ENCODE results near the gene C16orf96. TPM values are rescaled to one million over a fixed set of nuclear protein-coding genes. Genes with fewer than 3 reads are reported as not detected.

The C16orf96 gene
- total and polyA plus RNA-seq, 2 experiments from 2014 or later, result 0.37 to 2.2 TPM

GRCh38 chr16:4523686-4524085, 32.5 kb upstream of the C16orf96 start:
- Mint-ChIP-seq H3K9me3 (no peaks in the 10 kb centered on the region), H3K4me1 (peaks cover 49% of the 10 kb centered on the region), H3K27ac (no peak overlapping the region), H3K4me3 (no peak overlapping the region; the same call in 2 of the 3 replicates), H3K27me3 (ENCODE audit: insufficient read depth, low read depth, poor library complexity) (peaks cover 5% of the 10 kb centered on the region), H3K36me3 (ENCODE audit: low read depth) (peaks cover 11% of the 10 kb centered on the region; the same call in 2 of the 3 replicates)
- Histone ChIP-seq H3K4me2 (no peak overlapping the region), H2AFZ (no peak overlapping the region), H4K20me1 (replicated peaks; ENCODE audit: insufficient read depth) (no peaks in the 10 kb centered on the region; the same call in 1 of the 2 replicates), H3K27me3 (ENCODE audit: insufficient read depth) (no peaks in the 10 kb centered on the region), H3K9me2 (ENCODE audit: insufficient read depth) (no peaks in the 10 kb centered on the region), H3K79me2 (replicated peaks; ENCODE audit: insufficient read depth) (peaks cover 51% of the 10 kb centered on the region), H3F3A (replicated peaks; ENCODE audit: low read depth) (peaks cover 9% of the 10 kb centered on the region; the same call in 1 of the 2 replicates), H3K4me3 (no peak overlapping the region), H3K36me3 (ENCODE audit: insufficient read depth) (no peaks in the 10 kb centered on the region), H3K27ac (ENCODE audit: low read depth) (peak overlapping the region; percentile 45; the same call in 1 of the 2 replicates), H3K4me1 (ENCODE audit: insufficient read depth) (peaks cover 33% of the 10 kb centered on the region)
- TF ChIP-seq NANOG (IDR thresholded peaks at IDR 0.05; ENCODE audit: borderline replicate concordance) (no peak), JUNB (IDR thresholded peaks at IDR 0.05; ENCODE audit: unreplicated experiment) (no peak), ZNF331 (CRISPR knock-in tag; IDR thresholded peaks at IDR 0.05; ENCODE audit: low read depth) (no peak), REST (IDR thresholded peaks at IDR 0.05; ENCODE audit: unreplicated experiment) (no peak), EZH2phosphoT487 (IDR thresholded peaks at IDR 0.05; ENCODE audit: unreplicated experiment) (no peak), CREB1 (CRISPR knock-in tag; IDR thresholded peaks at IDR 0.05; ENCODE audit: low read depth) (no peak), POLR2AphosphoS5 (IDR thresholded peaks at IDR 0.05; ENCODE audit: low read depth) (no peak), EZH2 (IDR thresholded peaks at IDR 0.05; ENCODE audit: low read depth, unreplicated experiment) (no peak), ZNF114 (CRISPR knock-in tag; IDR thresholded peaks at IDR 0.05) (no peak), CTCF (conservative IDR thresholded peaks at IDR 0.05; ENCODE audit: low read depth in 2 of 2) (no peak), STAT1 (IDR thresholded peaks at IDR 0.05; ENCODE audit: unreplicated experiment) (no peak)
- TF ChIP-seq, protein P1, sequence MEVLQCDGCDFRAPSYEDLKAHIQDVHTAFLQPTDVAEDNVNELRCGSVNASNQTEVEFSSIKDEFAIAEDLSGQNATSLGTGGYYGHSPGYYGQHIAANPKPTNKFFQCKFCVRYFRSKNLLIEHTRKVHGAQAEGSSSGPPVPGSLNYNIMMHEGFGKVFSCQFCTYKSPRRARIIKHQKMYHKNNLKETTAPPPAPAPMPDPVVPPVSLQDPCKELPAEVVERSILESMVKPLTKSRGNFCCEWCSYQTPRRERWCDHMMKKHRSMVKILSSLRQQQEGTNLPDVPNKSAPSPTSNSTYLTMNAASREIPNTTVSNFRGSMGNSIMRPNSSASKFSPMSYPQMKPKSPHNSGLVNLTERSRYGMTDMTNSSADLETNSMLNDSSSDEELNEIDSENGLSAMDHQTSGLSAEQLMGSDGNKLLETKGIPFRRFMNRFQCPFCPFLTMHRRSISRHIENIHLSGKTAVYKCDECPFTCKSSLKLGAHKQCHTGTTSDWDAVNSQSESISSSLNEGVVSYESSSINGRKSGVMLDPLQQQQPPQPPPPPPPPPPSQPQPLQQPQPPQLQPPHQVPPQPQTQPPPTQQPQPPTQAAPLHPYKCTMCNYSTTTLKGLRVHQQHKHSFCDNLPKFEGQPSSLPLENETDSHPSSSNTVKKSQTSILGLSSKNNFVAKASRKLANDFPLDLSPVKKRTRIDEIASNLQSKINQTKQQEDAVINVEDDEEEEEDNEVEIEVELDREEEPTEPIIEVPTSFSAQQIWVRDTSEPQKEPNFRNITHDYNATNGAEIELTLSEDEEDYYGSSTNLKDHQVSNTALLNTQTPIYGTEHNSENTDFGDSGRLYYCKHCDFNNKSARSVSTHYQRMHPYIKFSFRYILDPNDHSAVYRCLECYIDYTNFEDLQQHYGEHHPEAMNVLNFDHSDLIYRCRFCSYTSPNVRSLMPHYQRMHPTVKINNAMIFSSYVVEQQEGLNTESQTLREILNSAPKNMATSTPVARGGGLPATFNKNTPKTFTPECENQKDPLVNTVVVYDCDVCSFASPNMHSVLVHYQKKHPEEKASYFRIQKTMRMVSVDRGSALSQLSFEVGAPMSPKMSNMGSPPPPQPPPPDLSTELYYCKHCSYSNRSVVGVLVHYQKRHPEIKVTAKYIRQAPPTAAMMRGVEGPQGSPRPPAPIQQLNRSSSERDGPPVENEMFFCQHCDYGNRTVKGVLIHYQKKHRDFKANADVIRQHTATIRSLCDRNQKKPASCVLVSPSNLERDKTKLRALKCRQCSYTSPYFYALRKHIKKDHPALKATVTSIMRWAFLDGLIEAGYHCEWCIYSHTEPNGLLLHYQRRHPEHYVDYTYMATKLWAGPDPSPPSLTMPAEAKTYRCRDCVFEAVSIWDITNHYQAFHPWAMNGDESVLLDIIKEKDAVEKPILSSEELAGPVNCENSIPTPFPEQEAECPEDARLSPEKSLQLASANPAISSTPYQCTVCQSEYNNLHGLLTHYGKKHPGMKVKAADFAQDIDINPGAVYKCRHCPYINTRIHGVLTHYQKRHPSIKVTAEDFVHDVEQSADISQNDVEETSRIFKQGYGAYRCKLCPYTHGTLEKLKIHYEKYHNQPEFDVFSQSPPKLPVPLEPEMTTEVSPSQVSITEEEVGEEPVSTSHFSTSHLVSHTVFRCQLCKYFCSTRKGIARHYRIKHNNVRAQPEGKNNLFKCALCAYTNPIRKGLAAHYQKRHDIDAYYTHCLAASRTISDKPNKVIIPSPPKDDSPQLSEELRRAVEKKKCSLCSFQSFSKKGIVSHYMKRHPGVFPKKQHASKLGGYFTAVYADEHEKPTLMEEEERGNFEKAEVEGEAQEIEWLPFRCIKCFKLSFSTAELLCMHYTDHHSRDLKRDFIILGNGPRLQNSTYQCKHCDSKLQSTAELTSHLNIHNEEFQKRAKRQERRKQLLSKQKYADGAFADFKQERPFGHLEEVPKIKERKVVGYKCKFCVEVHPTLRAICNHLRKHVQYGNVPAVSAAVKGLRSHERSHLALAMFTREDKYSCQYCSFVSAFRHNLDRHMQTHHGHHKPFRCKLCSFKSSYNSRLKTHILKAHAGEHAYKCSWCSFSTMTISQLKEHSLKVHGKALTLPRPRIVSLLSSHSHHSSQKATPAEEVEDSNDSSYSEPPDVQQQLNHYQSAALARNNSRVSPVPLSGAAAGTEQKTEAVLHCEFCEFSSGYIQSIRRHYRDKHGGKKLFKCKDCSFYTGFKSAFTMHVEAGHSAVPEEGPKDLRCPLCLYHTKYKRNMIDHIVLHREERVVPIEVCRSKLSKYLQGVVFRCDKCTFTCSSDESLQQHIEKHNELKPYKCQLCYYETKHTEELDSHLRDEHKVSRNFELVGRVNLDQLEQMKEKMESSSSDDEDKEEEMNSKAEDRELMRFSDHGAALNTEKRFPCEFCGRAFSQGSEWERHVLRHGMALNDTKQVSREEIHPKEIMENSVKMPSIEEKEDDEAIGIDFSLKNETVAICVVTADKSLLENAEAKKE (CRISPR knock-in tag; IDR thresholded peaks at IDR 0.05), result no peak
- TF ChIP-seq, protein P2, sequence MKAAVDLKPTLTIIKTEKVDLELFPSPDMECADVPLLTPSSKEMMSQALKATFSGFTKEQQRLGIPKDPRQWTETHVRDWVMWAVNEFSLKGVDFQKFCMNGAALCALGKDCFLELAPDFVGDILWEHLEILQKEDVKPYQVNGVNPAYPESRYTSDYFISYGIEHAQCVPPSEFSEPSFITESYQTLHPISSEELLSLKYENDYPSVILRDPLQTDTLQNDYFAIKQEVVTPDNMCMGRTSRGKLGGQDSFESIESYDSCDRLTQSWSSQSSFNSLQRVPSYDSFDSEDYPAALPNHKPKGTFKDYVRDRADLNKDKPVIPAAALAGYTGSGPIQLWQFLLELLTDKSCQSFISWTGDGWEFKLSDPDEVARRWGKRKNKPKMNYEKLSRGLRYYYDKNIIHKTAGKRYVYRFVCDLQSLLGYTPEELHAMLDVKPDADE (IDR thresholded peaks at IDR 0.05), result no peak
- no peak for DNase-seq (ENCODE audit: low spot score)
- no peak for ATAC-seq

Measured in GM23338 (cell line).